Panc1 (cell line): ENCODE results near the gene CYP2B6. TPM values are rescaled to one million over a fixed set of nuclear protein-coding genes. Genes with fewer than 3 reads are reported as not detected.
A peak's percentile ranks its signal among the peaks of the same experiment; 100 is the strongest.
"Not testable (repeated sequence)": the region's sequence is repeated elsewhere in the genome, so short reads cannot be mapped to it uniquely, and the experiment has no call there.

Experiments used
- ATAC-seq: fragments of 200-7000 bp; cut with Tn5 transposase; 2 replicates; pipeline ENCODE4 v1.9.1; 2020; ENCODE audit warnings: mild to moderate bottlenecking, moderate library complexity
- BruUV-seq: library from RNA; stranded (reverse); fragments of 400-500 nt; replicated peaks from 2 replicates; lab custom pipeline; 2021; lab: Mats Ljungman, UMichigan
- CTCF ChIA-PET: fragments of 300-600 bp; sonication (Branson Sonifier 250); formaldehyde crosslinking; loops from one replicate; lab custom pipeline; 2022; ENCODE audit warnings: antibody characterized with exemption; lab: Charles Lee
- POLR2A ChIA-PET: fragments of 300-600 bp; sonication (Branson Sonifier 250); formaldehyde crosslinking; loops from one replicate; lab custom pipeline; 2022; ENCODE audit warnings: antibody characterized with exemption; lab: Charles Lee
- DNase-seq: peaks from one replicate; pipeline ENCODE4 v3.0.0-alpha.2; 2010; ENCODE audit warnings: low read depth, low spot score
- H3K27ac ChIP-seq: 2 replicates; pipeline ENCODE4 v1.5.1; 2011; ENCODE audit warnings: mild to moderate bottlenecking, low read length, inconsistent platforms
- H3K27me3 ChIP-seq: fragments of 200-500 bp; sonication (Bioruptor generic); 2 replicates; pipeline ENCODE4 v1.6.0; 2014; ENCODE audit warnings: low read length, inconsistent platforms; ENCODE audit not compliant: control insufficient read depth, insufficient read depth
- H3K36me3 ChIP-seq: fragments of 200-500 bp; sonication (Bioruptor generic); 2 replicates; pipeline ENCODE4 v1.5.1; 2014; ENCODE audit warnings: inconsistent platforms, mild to moderate bottlenecking, low read length, moderate library complexity; ENCODE audit not compliant: control insufficient read depth, insufficient read depth
- H3K4me1 ChIP-seq: 2 replicates; pipeline ENCODE4 v1.5.1; 2011; ENCODE audit warnings: inconsistent platforms, mild to moderate bottlenecking, low read length, moderate library complexity; ENCODE audit not compliant: control insufficient read depth, insufficient read depth
- H3K4me3 ChIP-seq, 2 experiments: 2 replicates each; pipeline ENCODE4 v1.5.1; 2011 to 2012; ENCODE audit warnings: low read depth in 2 of 2, low read length in 2 of 2, mild to moderate bottlenecking in 2 of 2, inconsistent platforms in 1 of 2, moderate library complexity in 1 of 2
- H3K9me3 ChIP-seq: fragments of 200-500 bp; sonication (Bioruptor generic); 2 replicates; pipeline ENCODE4 v1.5.1; 2014; ENCODE audit warnings: low read depth, mild to moderate bottlenecking, inconsistent platforms, low read length, moderate library complexity; ENCODE audit not compliant: control insufficient read depth, insufficient read depth
- CTCF ChIP-seq: fragments of 450-650 bp; IDR thresholded peaks from 2 replicates; pipeline ENCODE4 v1.5.1; 2017; ENCODE audit warnings: mild to moderate bottlenecking
- POLR2AphosphoS5 ChIP-seq: IDR thresholded peaks from 2 replicates; pipeline ENCODE4 v1.6.1; 2012; ENCODE audit warnings: mild to moderate bottlenecking, low read depth, low read length, moderate library complexity
- REST ChIP-seq, 2 experiments: IDR thresholded peaks; 2 replicates each; pipeline ENCODE4 v1.6.1; 2011 to 2012; ENCODE audit warnings: low read depth in 2 of 2, control low read depth in 1 of 2, low read length in 1 of 2, mild to moderate bottlenecking in 1 of 2, moderate library complexity in 1 of 2; ENCODE audit not compliant: insufficient read depth in 1 of 2
- SIN3A ChIP-seq: IDR thresholded peaks from 2 replicates; pipeline ENCODE4 v1.6.1; 2012; ENCODE audit warnings: low read depth, mild to moderate bottlenecking, low read length, moderate library complexity, borderline replicate concordance; ENCODE audit not compliant: insufficient read depth
- TCF7L2 ChIP-seq: IDR thresholded peaks from 2 replicates; pipeline ENCODE4 v1.6.1; 2011; ENCODE audit warnings: mild to moderate bottlenecking, low read depth, low read length, inconsistent platforms
- in situ Hi-C: cut with HindIII; loops from 2 replicates; pipeline ENCODE4 v1.10.0; 2016; ENCODE audit warnings: low sequenced_read_pairs, low pct_unique_long_range_greater_than_20kb
- intact Hi-C: fragments of 100-400 bp; cut with micrococcal nuclease; formaldehyde crosslinking; loops from one replicate; pipeline ENCODE4 v1.10.0; 2022; ENCODE audit not compliant: unreplicated experiment
- total RNA-seq: library from RNA; stranded (reverse); gene quantifications from one replicate; pipeline ENCODE4 v1.2.1, GENCODE V29; 2021; ENCODE audit not compliant: unreplicated experiment

Gene CYP2B6
- total RNA-seq, 1 experiment from 2014 or later = 0.26 TPM

DNA sequence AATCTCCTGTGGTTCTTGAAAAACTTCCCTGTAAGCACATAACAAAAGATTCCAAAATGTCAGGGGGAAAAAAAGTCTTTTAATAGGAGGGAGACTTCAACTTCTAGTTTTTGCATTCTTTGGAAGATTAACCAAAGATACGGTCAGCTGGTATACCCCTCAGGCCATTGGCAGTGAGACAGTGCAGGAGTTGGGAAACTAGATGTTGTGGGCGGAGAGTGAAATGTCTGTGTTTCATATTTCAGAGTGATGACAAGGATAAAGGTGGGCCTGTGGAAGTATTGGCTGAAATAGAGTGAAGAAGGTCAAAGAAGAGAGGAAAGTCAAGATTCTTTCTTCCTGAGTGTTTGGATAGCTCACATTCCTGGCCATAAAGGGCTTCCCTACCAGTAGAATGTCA, 40.8 kb downstream of the CYP2B6 start:
- no TSS peak for BruUV-seq
- TF ChIP-seq REST (IDR thresholded peaks at IDR 0.05; ENCODE audit: insufficient read depth in 1 of 2, low read depth in 2 of 2, low read length in 1 of 2) = no peak
- TF ChIP-seq CTCF = no peak
- no peak for TF ChIP-seq SIN3A
- no peak for TF ChIP-seq POLR2AphosphoS5
- TF ChIP-seq TCF7L2 = no peak
- Histone ChIP-seq H3K4me1 (no peaks in the 10 kb centered on the region), H3K4me3 (no peak overlapping the region), H3K27ac (no peak overlapping the region), H3K36me3 (no peaks in the 10 kb centered on the region), H3K27me3 (no peaks in the 10 kb centered on the region), H3K9me3 (no peaks in the 10 kb centered on the region)
- POLR2A ChIA-PET = no interaction called here
- in situ Hi-C loops (no loop called here), intact Hi-C loops (no loop called here)
- CTCF ChIA-PET = no interaction called here
- ATAC-seq (no peak), DNase-seq (no peak)

GRCh38 chr19:41033324-41033723, 42.2 kb downstream of the CYP2B6 start:
- BruUV-seq, H3K27ac ChIP-seq, H3K4me1 ChIP-seq, H3K9me3 ChIP-seq, H3K27me3 ChIP-seq, H3K36me3 ChIP-seq, ATAC-seq, POLR2A ChIA-PET, DNase-seq, H3K4me3 ChIP-seq, intact Hi-C loops, CTCF ChIA-PET, in situ Hi-C loops: not testable (repeated sequence)

DNA sequence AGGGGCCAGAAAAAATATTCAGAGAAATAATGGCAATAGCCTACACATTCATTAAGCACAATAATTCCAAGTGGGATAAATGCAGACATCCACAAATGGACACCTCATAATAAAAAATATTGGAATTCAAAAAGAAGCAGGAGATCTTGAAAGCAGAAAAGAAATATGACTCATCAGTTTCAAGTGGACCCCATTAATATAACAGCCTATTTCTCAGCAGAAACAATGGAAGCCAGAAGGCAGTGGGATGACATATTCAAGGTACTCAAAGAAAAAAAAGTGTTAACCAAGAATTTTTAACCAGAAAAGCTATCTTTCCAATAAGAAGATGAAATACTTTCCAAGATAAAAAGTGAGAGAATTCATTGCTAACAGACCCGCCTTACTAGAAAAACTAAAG, 48.7 kb downstream of the CYP2B6 start:
- POLR2A ChIA-PET = no interaction called here
- TF ChIP-seq TCF7L2 (no peak), POLR2AphosphoS5 (no peak), CTCF (no peak), REST (IDR thresholded peaks at IDR 0.05; ENCODE audit: insufficient read depth in 1 of 2, low read depth in 2 of 2, low read length in 1 of 2) (no peak), SIN3A (no peak)
- Histone ChIP-seq H3K9me3 (no peaks in the 10 kb centered on the region), H3K4me3 (no peak overlapping the region), H3K27ac (no peak overlapping the region), H3K27me3 (no peaks in the 10 kb centered on the region; the same call in 1 of the 2 replicates), H3K36me3 (no peaks in the 10 kb centered on the region), H3K4me1 (no peaks in the 10 kb centered on the region)
- intact Hi-C loops = no loop called here
- in situ Hi-C loops = no loop called here
- no TSS peak for BruUV-seq
- ATAC-seq = no peak
- no peak for DNase-seq
- CTCF ChIA-PET = no interaction called here

DNA sequence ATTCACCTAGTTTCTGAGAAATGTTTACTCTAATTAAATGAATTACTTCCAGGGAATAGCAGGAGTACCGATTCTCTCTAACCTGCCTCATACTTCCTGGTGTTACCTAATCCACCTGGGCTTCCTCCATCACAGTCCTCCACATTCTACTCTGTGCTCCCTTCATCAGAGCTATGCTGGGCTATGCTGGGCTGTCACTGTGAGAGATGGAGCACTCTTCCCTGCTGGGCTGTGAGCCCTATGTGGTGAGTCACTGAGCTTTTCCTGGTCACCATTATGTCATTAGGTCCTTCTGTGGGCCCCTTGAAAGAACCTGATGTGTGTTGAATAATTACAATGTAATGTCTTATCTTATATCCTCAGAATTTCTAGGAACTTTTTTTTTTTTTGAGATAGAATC, 54.0 kb downstream of the CYP2B6 start:
- H3K9me3 ChIP-seq, H3K27ac ChIP-seq, DNase-seq, H3K27me3 ChIP-seq, H3K4me1 ChIP-seq, intact Hi-C loops, H3K4me3 ChIP-seq, in situ Hi-C loops, H3K36me3 ChIP-seq, BruUV-seq: not testable (repeated sequence)
- POLR2A ChIA-PET = interaction anchor here (0.7 kb wide), 1 partner anchor 996 kb away, joined by 5 read pairs; no protein-coding TSS in a partner anchor
- CTCF ChIA-PET = interaction anchor here (0.7 kb wide), 1 partner anchor 82 kb away, joined by 5 read pairs; no protein-coding TSS in a partner anchor
- ATAC-seq = peak; percentile 62
